Common myeloid progenitor, CD34-positive (primary cell): ENCODE data around the gene TBPL2.

Experiments used
- CTCF ChIA-PET: fragments of 350-600 bp; sonication (Branson Sonifier 250); formaldehyde crosslinking; loops from one replicate; lab custom pipeline; 2021; ENCODE audit warnings: antibody characterized with exemption; lab: Charles Lee
- POLR2A ChIA-PET: fragments of 350-600 bp; sonication (Branson Sonifier 250); formaldehyde crosslinking; loops from one replicate; lab custom pipeline; 2021; ENCODE audit warnings: antibody characterized with exemption; lab: Charles Lee
- DNase-seq, 3 donors: peaks; one replicate each; pipeline versions ENCODE4 v3.0.0 to v3.0.0-alpha.2; 2013
- H3K27ac ChIP-seq, 2 experiments: 1 replicate in 1 of 2; 2 replicates in 1 of 2; pipeline ENCODE4 v1.7.0; 2013; ENCODE audit warnings: inconsistent platforms in 2 of 2, low read length in 2 of 2, mild to moderate bottlenecking in 2 of 2, low read depth in 1 of 2, moderate library complexity in 1 of 2; ENCODE audit not compliant: severe bottlenecking in 2 of 2, insufficient read depth in 1 of 2, poor library complexity in 1 of 2
- H3K27me3 ChIP-seq, 5 experiments: replicated peaks in 2 of 5; 1 replicate in 3 of 5; 2 replicates in 2 of 5; pipeline versions ENCODE4 v1.6.1 to v1.7.0; 2013; ENCODE audit warnings: low read length in 4 of 5, mild to moderate bottlenecking in 2 of 5, moderate library complexity in 2 of 5, inconsistent platforms in 1 of 5; ENCODE audit not compliant: insufficient read depth in 5 of 5, control insufficient read depth in 4 of 5
- H3K36me3 ChIP-seq, 4 experiments: 1 replicate in 2 of 4; 2 replicates in 2 of 4; pipeline versions ENCODE4 v1.6.1 to v1.7.0; 2013; ENCODE audit warnings: low read length in 3 of 4, control low read depth in 1 of 4, mild to moderate bottlenecking in 1 of 4; ENCODE audit not compliant: control insufficient read depth in 4 of 4, insufficient read depth in 4 of 4
- H3K4me1 ChIP-seq, 4 experiments: 1 replicate in 3 of 4; 2 replicates in 1 of 4; pipeline versions ENCODE4 v1.6.1 to v1.7.1; 2013; ENCODE audit warnings: low read length in 3 of 4, mild to moderate bottlenecking in 3 of 4, control low read depth in 1 of 4, inconsistent platforms in 1 of 4, moderate library complexity in 1 of 4; ENCODE audit not compliant: control insufficient read depth in 4 of 4, insufficient read depth in 4 of 4; ENCODE audit errors: control extremely low read depth in 1 of 4
- H3K4me3 ChIP-seq, 7 experiments: 1 replicate in 4 of 7; 2 replicates in 3 of 7; pipeline versions ENCODE4 v1.5.1 to v1.7.0; 2013; ENCODE audit warnings: mild to moderate bottlenecking in 7 of 7, low read length in 6 of 7, moderate library complexity in 6 of 7, inconsistent platforms in 2 of 7, low read depth in 2 of 7, control low read depth in 1 of 7; ENCODE audit not compliant: insufficient read depth in 4 of 7, control insufficient read depth in 1 of 7; ENCODE audit errors: extremely low read depth in 1 of 7
- H3K9me3 ChIP-seq, 5 experiments: 1 replicate in 4 of 5; 2 replicates in 1 of 5; pipeline versions ENCODE4 v1.6.1 to v1.7.1; 2013; ENCODE audit warnings: low read length in 4 of 5, mild to moderate bottlenecking in 2 of 5, inconsistent platforms in 1 of 5, low read depth in 1 of 5, moderate library complexity in 1 of 5; ENCODE audit not compliant: control insufficient read depth in 4 of 5, insufficient read depth in 2 of 5; ENCODE audit errors: control extremely low read depth in 1 of 5
- whole genome bisulfite sequencing: methylation state at CpG from one replicate; pipeline ENCODE4 v1.1.5; 2013; ENCODE audit not compliant: insufficient coverage; 5-methylcytosine and 5-hydroxymethylcytosine counted together

TBPL2 gene

DNA sequence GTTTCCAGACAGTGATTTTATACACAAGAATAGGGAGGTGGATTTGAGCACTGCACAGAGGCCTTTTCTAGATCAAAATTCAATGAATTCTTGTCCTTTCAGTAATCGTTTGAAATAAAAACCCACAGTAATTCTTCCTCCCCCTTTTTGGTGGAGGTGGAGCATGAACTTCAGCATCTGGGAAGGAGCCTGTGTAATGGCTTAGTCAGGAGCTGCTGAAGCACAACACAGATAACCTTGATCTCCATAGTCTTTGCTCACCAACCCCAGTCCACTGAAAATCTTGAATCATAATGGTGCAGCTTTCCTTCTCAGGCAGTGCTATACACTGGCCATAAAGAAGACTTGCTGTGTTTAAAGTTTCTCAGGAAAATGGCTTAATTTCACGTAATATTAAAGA, 6.4 kb upstream of the TBPL2 start:
- Histone ChIP-seq H3K27ac (no peak overlapping the region), H3K4me1 (peaks cover 7 to 21% (median 14%) of the 10 kb centered on the region in 4 experiments), H3K27me3 (peaks cover 0 to 2% (median 0%) of the 10 kb centered on the region in 5 experiments), H3K4me3 (no peak overlapping the region), H3K36me3 (no peaks in the 10 kb centered on the region), H3K9me3 (no peaks in the 10 kb centered on the region)
- ChIA-PET CTCF (interaction anchor here (0.6 to 2.8 kb wide), 26 partner anchors 8 to 1040 kb away, joined by 3 to 17 read pairs (median 4); no protein-coding TSS in a partner anchor), POLR2A (no interaction called here)
- no peak for DNase-seq
- no CpG with 5 or more reads among the region's 2 CpGs for WGBS

GRCh38 chr14:55446127-55446736, 5.8 kb upstream of the TBPL2 start:
- WGBS: 42% methylated on average over 2 of the region's 5 CpGs
- Histone ChIP-seq H3K36me3 (no peaks in the 10 kb centered on the region), H3K4me3 (no peak overlapping the region), H3K9me3 (no peaks in the 10 kb centered on the region), H3K27me3 (peaks cover 0 to 2% (median 0%) of the 10 kb centered on the region in 5 experiments), H3K27ac (no peak overlapping the region), H3K4me1 (peaks cover 4 to 15% (median 11%) of the 10 kb centered on the region in 4 experiments)
- DNase-seq: peak; percentile 65 to 79 (median 76)
- CTCF ChIA-PET: interaction anchor here (0.6 to 2.8 kb wide), 27 partner anchors 8 to 1044 kb away, joined by 3 to 17 read pairs (median 4); no protein-coding TSS in a partner anchor
- POLR2A ChIA-PET: interaction anchor here (0.5 kb wide), 1 partner anchor 152 kb away, joined by 3 read pairs; no protein-coding TSS in a partner anchor

DNA sequence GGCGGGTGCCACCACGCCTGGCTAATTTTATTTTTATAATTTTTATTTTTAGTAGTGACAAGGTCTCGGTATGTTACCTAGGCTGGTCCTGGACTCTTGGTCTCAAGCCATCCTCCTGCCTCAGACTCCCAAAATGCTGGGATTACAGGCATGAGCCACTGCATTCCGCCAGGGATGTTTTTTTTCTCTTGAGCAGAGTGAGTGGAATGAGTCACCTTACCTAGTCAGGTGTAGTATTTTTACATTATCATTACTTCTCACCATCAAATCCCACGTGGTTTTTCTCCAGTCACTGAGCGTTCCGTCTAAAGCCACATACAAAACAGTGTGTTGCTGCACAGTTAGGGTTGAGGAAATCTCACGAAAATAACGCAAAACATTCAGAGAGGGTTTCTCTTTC, 870 bp upstream of the TBPL2 start:
- Histone ChIP-seq H3K27ac (no peak overlapping the region), H3K9me3 (no peaks in the 10 kb centered on the region), H3K36me3 (no peaks in the 10 kb centered on the region), H3K27me3 (peaks cover 0 to 27% (median 12%) of the 10 kb centered on the region in 5 experiments), H3K4me3 (no peak overlapping the region), H3K4me1 (peaks cover 0 to 6% (median 1%) of the 10 kb centered on the region in 4 experiments)
- DNase-seq: no peak
- POLR2A ChIA-PET: no interaction called here
- WGBS: 94% methylated on average over 6 of the region's 9 CpGs
- CTCF ChIA-PET: interaction anchor here (0.6 to 3.5 kb wide), 5 partner anchors 14 to 1049 kb away, joined by 3 to 14 read pairs (median 5); no protein-coding TSS in a partner anchor

DNA sequence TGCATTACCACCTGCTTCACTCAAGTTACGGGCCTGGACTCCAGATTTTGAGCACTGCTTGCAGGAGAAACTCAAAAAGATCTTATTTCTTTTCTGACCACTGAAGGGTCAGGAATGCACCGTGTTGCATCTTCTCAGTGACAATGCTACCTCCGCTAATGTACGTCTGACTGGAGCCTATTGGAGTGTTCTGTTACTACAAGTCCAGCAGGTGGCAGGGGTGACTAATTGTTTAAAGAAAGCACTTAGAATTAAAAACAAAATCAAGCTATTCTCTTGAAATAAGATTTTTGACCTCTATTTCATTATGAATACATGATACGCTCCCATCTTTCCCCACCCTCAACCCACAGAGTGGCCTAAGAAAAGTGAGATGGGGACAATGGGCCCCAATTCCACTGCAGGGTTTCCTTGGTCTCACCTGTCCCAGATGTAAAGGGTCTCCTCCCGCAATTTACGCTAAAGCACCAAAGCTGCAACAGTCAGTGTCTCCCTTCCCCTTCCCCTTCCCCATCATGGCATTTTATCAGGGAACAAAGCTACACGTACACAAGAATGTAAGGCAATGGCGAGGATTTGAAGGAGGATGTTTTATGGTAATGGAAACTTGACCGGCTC, 2.2 kb downstream of the TBPL2 start:
- no peaks in the 10 kb centered on the region for H3K9me3 ChIP-seq
- no peaks in the 10 kb centered on the region for H3K36me3 ChIP-seq
- peaks cover 0 to 10% (median 6%) of the 10 kb centered on the region in 4 experiments for H3K4me1 ChIP-seq
- ChIA-PET POLR2A (no interaction called here), CTCF (interaction anchor here (0.5 to 3.5 kb wide), 17 partner anchors 8 to 1053 kb away, joined by 3 to 17 read pairs (median 4); no protein-coding TSS in a partner anchor)
- H3K27ac ChIP-seq: no peak overlapping the region
- peaks cover 0 to 48% (median 18%) of the 10 kb centered on the region in 5 experiments for H3K27me3 ChIP-seq
- 88% methylated on average over 2 of the region's 10 CpGs for WGBS
- no peak overlapping the region for H3K4me3 ChIP-seq
- peak; percentile 46 to 79 (median 75) for DNase-seq

- H3K4me3 ChIP-seq: no peak overlapping the region
- no peaks in the 10 kb centered on the region for H3K36me3 ChIP-seq
- POLR2A ChIA-PET: no interaction called here
- no peaks in the 10 kb centered on the region for H3K9me3 ChIP-seq
- no peak for DNase-seq
- no peak overlapping the region for H3K27ac ChIP-seq
- WGBS: 100% methylated on average over 4 of the region's 4 CpGs
- peaks cover 0 to 10% (median 6%) of the 10 kb centered on the region in 4 experiments for H3K4me1 ChIP-seq
- CTCF ChIA-PET: interaction anchor here (0.9 to 3.2 kb wide), 7 partner anchors 10 to 1054 kb away, joined by 3 to 17 read pairs (median 4); no protein-coding TSS in a partner anchor
- H3K27me3 ChIP-seq: peaks cover 0 to 55% (median 16%) of the 10 kb centered on the region in 5 experiments
Measured at GRCh38 chr14:55436931-55437330, 3.5 kb downstream of the TBPL2 start.

DNA sequence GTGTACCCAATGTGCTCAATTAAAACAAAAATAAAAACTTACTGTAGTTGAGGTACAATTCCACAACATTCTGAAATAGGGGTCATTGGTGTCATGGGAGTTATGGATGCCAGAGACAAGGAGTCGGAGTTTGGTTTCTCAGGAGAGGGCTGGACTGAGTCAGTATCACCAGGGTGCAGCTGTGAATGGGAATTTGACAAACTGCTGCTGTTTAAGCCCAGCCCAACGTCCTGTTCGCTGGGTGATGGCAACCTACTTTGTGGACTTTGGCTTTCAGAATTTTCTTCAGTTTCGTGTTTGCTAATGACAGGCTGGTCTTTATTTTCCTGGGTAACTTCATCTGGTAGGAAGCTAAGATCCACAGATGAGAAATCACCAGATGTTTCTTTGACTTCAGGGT, 3.9 kb downstream of the TBPL2 start:
- Histone ChIP-seq H3K27ac (no peak overlapping the region), H3K27me3 (peaks cover 0 to 59% (median 16%) of the 10 kb centered on the region in 5 experiments), H3K9me3 (no peaks in the 10 kb centered on the region), H3K4me3 (no peak overlapping the region), H3K4me1 (peaks cover 0 to 10% (median 6%) of the 10 kb centered on the region in 4 experiments), H3K36me3 (no peaks in the 10 kb centered on the region)
- ChIA-PET POLR2A (no interaction called here), CTCF (interaction anchor here (0.9 to 3.2 kb wide), 6 partner anchors 9 to 1054 kb away, joined by 3 to 17 read pairs (median 4); no protein-coding TSS in a partner anchor)
- WGBS: 82% methylated on average over 4 of the region's 4 CpGs
- no peak for DNase-seq
